Measurements from ENCODE around the gene CLDN34.

CLDN34 gene

GRCh38 chrX:9948406-9948805 lies 18.8 kb upstream of the CLDN34 start:
- no peak for TF ChIP-seq POLR2A (IDR thresholded peaks at IDR 0.05; ENCODE audit: low read length)
- no peak for TF ChIP-seq GATA1 (IDR thresholded peaks at IDR 0.05; ENCODE audit: low read depth, low read length)
- no peak for DNase-seq

- DNase-seq = no peak
These were observed 14.9 kb upstream of the CLDN34 start for GRCh38 chrX:9952300-9952699.

GRCh38 chrX:9953396-9953795 lies 13.8 kb upstream of the CLDN34 start:
- no peak for TF ChIP-seq GATA1 (IDR thresholded peaks at IDR 0.05; ENCODE audit: low read depth, low read length)
- no peak for TF ChIP-seq POLR2A (IDR thresholded peaks at IDR 0.05; ENCODE audit: low read length)
- DNase-seq = no peak

More at GRCh38 chrX:9952300-9952699, 14.9 kb upstream of the CLDN34 start:
- TF ChIP-seq POLR2A (IDR thresholded peaks at IDR 0.05; ENCODE audit: low read length) (no peak), GATA1 (IDR thresholded peaks at IDR 0.05; ENCODE audit: low read depth, low read length) (no peak)

- DNase-seq = no peak
- TF ChIP-seq GATA1 (IDR thresholded peaks at IDR 0.05; ENCODE audit: low read depth, low read length) (no peak), POLR2A (IDR thresholded peaks at IDR 0.05; ENCODE audit: low read length) (no peak)
These were observed 11.7 kb upstream of the CLDN34 start for GRCh38 chrX:9955506-9955905.

- DNase-seq = no peak
These were observed 9.4 kb upstream of the CLDN34 start for GRCh38 chrX:9957743-9958142.

GRCh38 chrX:9958183-9958582 lies 9.0 kb upstream of the CLDN34 start:
- no peak for DNase-seq
- TF ChIP-seq GATA1 (IDR thresholded peaks at IDR 0.05; ENCODE audit: low read depth, low read length) (no peak), POLR2A (IDR thresholded peaks at IDR 0.05; ENCODE audit: low read length) (no peak)

More at GRCh38 chrX:9957743-9958142, 9.4 kb upstream of the CLDN34 start:
- TF ChIP-seq GATA1 (IDR thresholded peaks at IDR 0.05; ENCODE audit: low read depth, low read length) (no peak), POLR2A (IDR thresholded peaks at IDR 0.05; ENCODE audit: low read length) (no peak)

GRCh38 chrX:9961750-9962149 lies 5.4 kb upstream of the CLDN34 start:
- no peak for TF ChIP-seq GATA1 (IDR thresholded peaks at IDR 0.05; ENCODE audit: low read depth, low read length)
- DNase-seq = no peak

GRCh38 chrX:9977635-9978034 lies 10.5 kb downstream of the CLDN34 start:
- DNase-seq = no peak
- TF ChIP-seq GATA1 (IDR thresholded peaks at IDR 0.05; ENCODE audit: low read depth, low read length) (no peak), POLR2A (IDR thresholded peaks at IDR 0.05; ENCODE audit: low read length) (no peak)

GRCh38 chrX:9980401-9980800 lies 13.2 kb downstream of the CLDN34 start:
- no peak for DNase-seq
- TF ChIP-seq GATA1 (IDR thresholded peaks at IDR 0.05; ENCODE audit: low read depth, low read length) = no peak
- no peak for TF ChIP-seq POLR2A (IDR thresholded peaks at IDR 0.05; ENCODE audit: low read length)

- DNase-seq = no peak
- TF ChIP-seq POLR2A (IDR thresholded peaks at IDR 0.05; ENCODE audit: low read length) (no peak), GATA1 (IDR thresholded peaks at IDR 0.05; ENCODE audit: low read depth, low read length) (no peak)
These were observed 13.8 kb downstream of the CLDN34 start for GRCh38 chrX:9980927-9981326.

- DNase-seq = no peak
- TF ChIP-seq POLR2A (IDR thresholded peaks at IDR 0.05; ENCODE audit: low read length) (no peak), GATA1 (IDR thresholded peaks at IDR 0.05; ENCODE audit: low read depth, low read length) (no peak)
These were observed 16.3 kb downstream of the CLDN34 start for GRCh38 chrX:9983441-9983840.

GRCh38 chrX:9983846-9984245 lies 16.7 kb downstream of the CLDN34 start:
- no peak for DNase-seq
- TF ChIP-seq GATA1 (IDR thresholded peaks at IDR 0.05; ENCODE audit: low read depth, low read length) (no peak), POLR2A (IDR thresholded peaks at IDR 0.05; ENCODE audit: low read length) (no peak)

- TF ChIP-seq POLR2A (IDR thresholded peaks at IDR 0.05; ENCODE audit: low read length) (no peak), GATA1 (IDR thresholded peaks at IDR 0.05; ENCODE audit: low read depth, low read length) (no peak)
- DNase-seq = peak; percentile 8 to 49
These were observed 21.6 kb downstream of the CLDN34 start for GRCh38 chrX:9988762-9989161.

GRCh38 chrX:9992061-9992460 lies 24.9 kb downstream of the CLDN34 start:
- DNase-seq = no peak
- TF ChIP-seq GATA1 (IDR thresholded peaks at IDR 0.05; ENCODE audit: low read depth, low read length) = no peak
- TF ChIP-seq POLR2A (IDR thresholded peaks at IDR 0.05; ENCODE audit: low read length) = no peak

- TF ChIP-seq POLR2A (IDR thresholded peaks at IDR 0.05; ENCODE audit: low read length) (no peak), GATA1 (IDR thresholded peaks at IDR 0.05; ENCODE audit: low read depth, low read length) (no peak)
- DNase-seq = no peak
These were observed 25.6 kb downstream of the CLDN34 start for GRCh38 chrX:9992724-9993123.

- no peak for TF ChIP-seq POLR2A (IDR thresholded peaks at IDR 0.05; ENCODE audit: low read length)
- no peak for TF ChIP-seq GATA1 (IDR thresholded peaks at IDR 0.05; ENCODE audit: low read depth, low read length)
- peak; percentile 74 to 88 for DNase-seq
These were observed 28.7 kb downstream of the CLDN34 start for GRCh38 chrX:9995855-9996339.

Measured in erythroblast (primary cell).